Stimulated activated CD4-positive, alpha-beta T cell treated with anti-CD3 and anti-CD28 coated beads, Interleukin-4, amount 100 ng/mL, for 24 hours (primary cell): ENCODE results near the gene MBD6.
"Not testable (repeated sequence)": the region's sequence is repeated elsewhere in the genome, so short reads cannot be mapped to it uniquely, and the experiment has no call there.

Experiments
- DNase-seq: peaks from one replicate; pipeline ENCODE4 v3.0.0-alpha.2; 2020

The MBD6 gene

GRCh38 chr12:57490126-57490525 is 32.5 kb upstream of the MBD6 start:
- DNase-seq = no peak

GRCh38 chr12:57491393-57492280 is 31.0 kb upstream of the MBD6 start:
- no peak for DNase-seq

- not testable (repeated sequence) for DNase-seq
These were observed 27.4 kb upstream of the MBD6 start for GRCh38 chr12:57495051-57495701.

GRCh38 chr12:57496822-57497221 is 25.8 kb upstream of the MBD6 start:
- DNase-seq = no peak

DNA sequence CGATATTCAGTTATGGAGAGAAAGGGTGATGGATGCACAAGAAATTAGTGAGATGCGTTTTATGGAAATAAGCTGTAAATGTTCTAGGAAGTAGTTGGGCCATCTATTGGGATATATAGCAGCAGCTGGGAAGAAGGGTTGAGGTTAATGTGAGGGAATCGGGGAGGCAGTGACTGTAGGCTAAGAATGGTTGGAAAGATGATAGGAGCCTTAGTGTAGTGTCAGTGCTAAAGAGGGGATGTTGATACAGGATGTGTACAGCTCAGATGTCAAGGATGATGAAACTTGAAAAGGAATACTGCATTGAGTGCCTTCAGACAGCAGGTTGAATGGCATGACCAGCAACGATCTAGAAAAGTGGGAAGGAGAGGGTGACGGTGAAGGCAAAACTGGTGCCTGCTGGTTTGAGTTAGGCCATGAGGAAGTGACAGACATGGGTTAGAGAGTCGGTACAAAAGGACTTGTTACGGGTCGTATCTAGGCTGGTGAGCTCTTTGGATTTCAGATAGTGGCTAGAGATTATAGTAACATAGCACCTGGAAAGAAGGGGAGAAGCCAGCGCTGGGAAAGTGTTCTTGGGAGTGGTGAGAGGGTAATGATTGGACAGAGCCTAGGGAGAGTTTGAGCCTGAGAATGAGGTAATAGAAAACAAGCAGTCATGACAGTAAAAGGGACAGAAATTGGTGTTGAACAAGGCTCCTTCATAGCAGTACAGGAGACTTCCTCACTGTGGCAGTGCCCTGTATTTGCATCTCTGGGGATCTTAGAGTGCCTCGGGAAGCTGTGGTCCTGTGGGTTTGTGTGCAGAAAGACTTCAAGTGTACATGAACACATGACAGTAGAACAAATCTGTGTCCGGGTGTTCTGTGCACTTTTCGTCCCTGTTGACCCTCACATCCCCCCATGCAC is 25.1 kb upstream of the MBD6 start:
- no peak for DNase-seq

GRCh38 chr12:57498132-57498502 is 24.5 kb upstream of the MBD6 start:
- DNase-seq = no peak

GRCh38 chr12:57498571-57498970 is 24.1 kb upstream of the MBD6 start:
- no peak for DNase-seq

DNA sequence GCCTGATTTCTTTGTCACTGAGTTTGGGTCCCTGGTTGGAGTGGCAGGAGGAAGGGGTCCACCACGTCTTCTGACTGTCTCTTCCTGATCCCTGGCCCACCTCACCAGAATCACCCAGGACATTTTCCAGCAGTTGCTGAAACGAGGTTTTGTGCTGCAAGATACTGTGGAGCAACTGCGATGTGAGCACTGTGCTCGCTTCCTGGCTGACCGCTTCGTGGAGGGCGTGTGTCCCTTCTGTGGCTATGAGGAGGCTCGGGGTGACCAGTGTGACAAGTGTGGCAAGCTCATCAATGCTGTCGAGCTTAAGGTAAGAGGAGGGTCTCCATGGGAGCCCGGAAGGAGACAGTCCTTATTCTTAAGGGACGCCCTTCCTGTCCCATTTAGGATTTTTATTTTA is 22.4 kb upstream of the MBD6 start:
- DNase-seq = no peak

DNA sequence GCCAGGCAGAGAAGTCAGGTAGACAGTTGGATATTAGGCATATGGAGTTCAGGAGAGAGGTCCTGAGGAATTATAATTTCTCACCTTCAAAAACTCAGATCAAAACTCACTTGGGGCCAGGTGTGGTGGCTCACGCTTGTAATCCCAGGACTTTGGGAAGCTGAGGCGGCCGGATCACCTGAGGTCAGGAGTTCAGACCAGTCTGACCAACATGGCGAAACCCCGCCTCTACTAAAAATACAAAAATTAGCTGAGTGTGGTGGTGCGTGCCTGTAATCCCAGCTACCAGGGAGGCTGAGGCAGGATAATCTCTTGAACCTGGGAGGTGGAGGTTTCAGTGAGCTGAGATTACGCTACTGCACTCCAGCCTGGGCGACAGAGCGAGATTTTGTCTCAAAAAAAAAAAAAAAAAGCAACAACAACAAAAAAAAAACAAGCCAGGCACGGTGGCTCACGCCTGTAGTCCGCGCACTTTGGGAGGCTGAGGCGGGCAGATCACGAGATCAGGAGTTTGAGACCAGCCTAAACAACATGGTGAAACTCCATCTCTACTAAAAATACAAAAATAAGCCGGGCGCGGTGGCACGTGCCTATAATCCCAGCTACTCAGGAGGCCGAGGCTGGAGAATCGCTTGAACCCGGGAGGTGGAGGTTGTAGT is 20.2 kb upstream of the MBD6 start:
- DNase-seq = not testable (repeated sequence)

DNA sequence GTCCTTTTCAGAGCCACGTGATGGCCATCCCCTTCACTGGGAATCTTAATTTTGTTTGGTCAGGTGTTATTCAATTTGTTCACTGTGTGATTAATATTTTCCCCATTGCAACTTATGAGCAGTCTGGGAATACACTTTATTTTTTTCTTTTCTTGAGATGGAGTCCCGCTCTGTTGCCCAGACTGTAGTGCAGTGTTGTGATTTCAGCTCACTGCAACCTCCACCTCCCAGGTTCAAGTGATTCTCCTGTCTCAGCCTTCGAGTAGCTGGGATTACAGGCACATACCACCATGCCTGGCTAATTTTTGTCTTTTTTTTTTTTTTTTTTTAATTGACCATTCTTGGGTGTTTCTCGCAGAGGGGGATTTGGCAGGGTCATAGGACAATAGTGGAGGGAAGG is 16.1 kb upstream of the MBD6 start:
- not testable (repeated sequence) for DNase-seq

DNA sequence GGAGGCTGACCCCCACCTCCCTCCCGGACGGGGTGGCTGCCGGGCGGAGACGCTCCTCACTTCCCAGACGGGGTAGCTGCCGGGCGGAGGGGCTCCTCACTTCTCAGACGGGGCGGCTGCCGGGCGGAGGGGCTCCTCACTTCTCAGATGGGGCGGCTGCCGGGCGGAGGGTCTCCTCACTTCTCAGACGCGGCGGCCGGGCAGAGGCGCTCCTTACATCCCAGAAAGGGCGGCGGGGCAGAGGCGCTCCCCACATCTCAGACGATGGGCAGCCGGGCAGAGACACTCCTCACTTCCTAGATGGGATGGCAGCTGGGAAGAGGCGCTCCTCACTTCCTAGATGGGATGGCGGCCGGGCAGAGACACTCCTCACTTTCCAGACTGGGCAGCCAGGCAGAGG is 14.8 kb upstream of the MBD6 start:
- not testable (repeated sequence) for DNase-seq

- no peak for DNase-seq
These were observed 11.5 kb upstream of the MBD6 start for GRCh38 chr12:57511161-57511560.

- DNase-seq = no peak
These were observed 10.9 kb upstream of the MBD6 start for GRCh38 chr12:57511588-57512325.

GRCh38 chr12:57512665-57513064 is 10.0 kb upstream of the MBD6 start:
- DNase-seq = no peak

DNA sequence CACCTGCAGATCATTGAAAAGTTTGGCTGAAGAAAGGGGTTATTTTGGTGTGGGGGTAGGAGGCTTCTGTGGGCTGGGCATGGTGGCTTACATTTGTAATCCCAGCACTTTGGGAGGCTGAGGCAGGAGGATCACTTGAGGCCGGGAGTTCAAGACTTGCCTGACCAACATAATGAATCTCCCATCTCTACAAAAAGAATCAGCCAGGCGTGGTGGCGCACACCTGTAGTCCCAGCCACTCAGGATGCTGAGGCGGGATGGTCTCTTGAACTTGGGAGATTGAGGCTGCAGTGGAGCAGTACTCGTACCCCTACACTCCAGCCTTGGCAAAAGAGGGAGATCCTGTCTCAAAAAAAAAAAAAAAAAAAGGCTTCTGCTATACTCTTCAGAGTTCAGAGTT is 9.4 kb upstream of the MBD6 start:
- DNase-seq = no peak

DNA sequence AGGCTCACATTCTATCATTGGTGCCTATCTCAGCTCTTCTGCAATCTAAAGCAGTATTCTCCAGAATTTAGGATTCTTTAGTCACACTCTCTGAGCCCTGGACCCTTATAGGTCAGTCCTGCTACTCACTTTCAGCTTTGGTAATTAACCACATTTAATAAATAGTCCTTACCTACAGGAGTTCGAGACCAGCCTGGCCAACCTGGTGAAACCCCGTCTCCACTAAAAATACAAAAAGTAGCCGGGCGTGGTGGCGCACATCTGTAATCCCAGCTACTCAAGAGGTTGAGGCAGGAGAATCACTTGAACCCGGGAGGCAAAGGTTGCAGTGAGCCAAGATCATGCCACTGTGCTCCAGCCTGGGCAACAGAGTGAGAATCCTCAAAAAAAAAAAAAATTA is 8.9 kb upstream of the MBD6 start:
- DNase-seq = not testable (repeated sequence)

DNA sequence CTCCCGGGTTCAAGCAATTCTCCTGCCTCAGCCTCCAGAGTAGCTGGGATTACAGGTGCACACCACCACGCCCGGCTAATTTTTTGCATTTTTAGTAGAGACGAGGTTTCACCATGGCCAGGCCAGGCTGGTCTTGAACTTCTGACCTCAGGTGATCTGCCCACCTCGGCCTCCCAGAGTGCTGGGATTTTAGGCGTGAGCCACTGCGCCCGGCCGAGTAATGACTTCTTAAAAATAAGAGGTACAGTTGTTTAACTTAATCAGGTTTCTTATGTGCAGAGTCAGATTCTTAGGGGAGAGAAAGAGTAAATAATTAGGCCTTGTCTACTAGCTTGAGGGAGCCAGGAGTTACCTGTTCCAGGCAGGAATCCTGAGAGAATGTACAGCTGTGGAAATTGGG is 8.4 kb upstream of the MBD6 start:
- DNase-seq = not testable (repeated sequence)

GRCh38 chr12:57514720-57515407 is 7.8 kb upstream of the MBD6 start:
- no peak for DNase-seq

DNA sequence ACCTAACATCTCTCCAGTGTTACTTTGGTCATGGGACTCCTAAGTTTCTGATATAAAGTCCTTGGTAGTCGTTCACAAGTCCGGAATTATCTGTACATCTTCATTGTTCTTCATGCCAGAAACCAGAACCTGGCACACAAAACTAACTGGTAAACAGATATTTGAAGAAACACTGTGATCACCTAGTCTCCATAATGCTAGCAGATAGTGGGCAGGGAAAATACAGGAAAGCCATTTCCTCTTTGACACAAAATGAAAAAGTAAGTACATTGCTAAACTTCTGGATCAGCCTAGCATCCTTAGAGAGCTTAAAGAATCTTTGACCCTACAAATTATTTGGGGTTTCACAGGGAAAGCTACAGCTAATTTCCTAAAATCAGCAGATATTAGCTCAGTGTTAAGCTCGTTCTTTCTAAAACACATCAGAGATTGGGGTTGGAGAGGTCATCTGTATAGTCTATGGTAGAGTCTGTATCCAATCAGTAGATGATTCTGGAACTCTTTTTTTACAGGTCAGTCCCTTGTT is 7.2 kb upstream of the MBD6 start:
- DNase-seq = no peak

DNA sequence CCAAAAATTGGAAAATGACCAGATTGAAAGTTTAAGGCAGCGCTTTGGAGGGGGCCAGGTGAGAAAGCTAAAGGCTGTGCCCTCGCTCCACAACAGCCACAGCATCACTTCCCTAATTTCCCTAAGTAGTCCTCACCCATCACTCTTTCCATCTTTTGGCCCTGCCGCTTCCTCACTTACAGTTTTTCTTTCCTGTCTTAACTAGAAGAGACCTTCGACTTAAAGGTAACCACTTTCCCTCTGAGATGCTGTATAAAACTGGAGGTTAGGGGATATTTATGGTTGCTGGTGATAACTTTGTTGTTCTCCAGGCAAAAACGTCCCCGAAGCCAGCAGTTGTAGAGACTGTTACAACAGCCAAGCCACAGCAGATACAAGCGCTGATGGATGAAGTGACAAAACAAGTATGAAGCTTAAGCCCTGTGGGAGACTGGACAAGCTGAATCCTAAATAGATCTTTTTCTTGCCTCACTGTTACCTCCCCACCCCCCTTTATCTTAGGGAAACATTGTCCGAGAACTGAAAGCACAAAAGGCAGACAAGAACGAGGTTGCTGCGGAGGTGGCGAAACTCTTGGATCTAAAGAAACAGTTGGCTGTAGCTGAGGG is 6.6 kb upstream of the MBD6 start:
- DNase-seq = no peak
